GM12801 (cell line): ENCODE results near the gene CARD19.

ENCODE experiments used
- TF ChIP-seq, protein P1 (sequence below): IDR thresholded peaks from one replicate; pipeline ENCODE4 v1.5.1; 2011; ENCODE audit warnings: control low read depth; ENCODE audit not compliant: insufficient read length; ENCODE audit errors: extremely low read depth

The CARD19 gene

DNA sequence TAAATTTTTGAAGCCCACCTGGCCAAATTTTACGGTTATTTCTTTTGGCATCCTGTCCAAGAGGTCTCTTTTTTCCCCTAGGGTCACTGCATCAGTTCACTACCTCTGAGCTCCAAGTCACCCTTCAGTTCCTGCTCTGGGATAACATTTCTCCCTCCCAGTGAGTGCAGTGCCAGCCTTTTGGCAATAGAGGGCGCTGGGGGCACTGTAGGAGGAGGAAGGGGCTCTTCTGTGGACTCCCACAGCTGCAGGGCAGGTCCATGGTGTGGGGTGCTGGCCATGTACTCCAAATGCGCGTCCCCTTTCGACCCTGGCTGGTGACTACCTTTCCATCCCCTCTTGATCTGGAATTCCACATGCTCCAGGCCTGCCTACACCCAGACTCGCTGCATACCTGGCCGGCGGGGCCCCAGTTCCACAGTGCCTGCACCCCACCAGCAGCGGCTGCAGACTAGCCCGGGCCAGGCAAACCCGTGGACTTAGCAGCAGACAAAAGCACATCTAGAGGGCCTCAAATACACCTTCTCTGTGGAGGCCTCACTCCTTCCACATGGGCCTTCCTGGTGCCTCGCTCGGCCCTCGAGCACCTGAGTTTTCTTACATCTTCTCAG, 58.4 kb downstream of the CARD19 start:
- TF ChIP-seq, protein P1, sequence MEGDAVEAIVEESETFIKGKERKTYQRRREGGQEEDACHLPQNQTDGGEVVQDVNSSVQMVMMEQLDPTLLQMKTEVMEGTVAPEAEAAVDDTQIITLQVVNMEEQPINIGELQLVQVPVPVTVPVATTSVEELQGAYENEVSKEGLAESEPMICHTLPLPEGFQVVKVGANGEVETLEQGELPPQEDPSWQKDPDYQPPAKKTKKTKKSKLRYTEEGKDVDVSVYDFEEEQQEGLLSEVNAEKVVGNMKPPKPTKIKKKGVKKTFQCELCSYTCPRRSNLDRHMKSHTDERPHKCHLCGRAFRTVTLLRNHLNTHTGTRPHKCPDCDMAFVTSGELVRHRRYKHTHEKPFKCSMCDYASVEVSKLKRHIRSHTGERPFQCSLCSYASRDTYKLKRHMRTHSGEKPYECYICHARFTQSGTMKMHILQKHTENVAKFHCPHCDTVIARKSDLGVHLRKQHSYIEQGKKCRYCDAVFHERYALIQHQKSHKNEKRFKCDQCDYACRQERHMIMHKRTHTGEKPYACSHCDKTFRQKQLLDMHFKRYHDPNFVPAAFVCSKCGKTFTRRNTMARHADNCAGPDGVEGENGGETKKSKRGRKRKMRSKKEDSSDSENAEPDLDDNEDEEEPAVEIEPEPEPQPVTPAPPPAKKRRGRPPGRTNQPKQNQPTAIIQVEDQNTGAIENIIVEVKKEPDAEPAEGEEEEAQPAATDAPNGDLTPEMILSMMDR, result no peak

DNA sequence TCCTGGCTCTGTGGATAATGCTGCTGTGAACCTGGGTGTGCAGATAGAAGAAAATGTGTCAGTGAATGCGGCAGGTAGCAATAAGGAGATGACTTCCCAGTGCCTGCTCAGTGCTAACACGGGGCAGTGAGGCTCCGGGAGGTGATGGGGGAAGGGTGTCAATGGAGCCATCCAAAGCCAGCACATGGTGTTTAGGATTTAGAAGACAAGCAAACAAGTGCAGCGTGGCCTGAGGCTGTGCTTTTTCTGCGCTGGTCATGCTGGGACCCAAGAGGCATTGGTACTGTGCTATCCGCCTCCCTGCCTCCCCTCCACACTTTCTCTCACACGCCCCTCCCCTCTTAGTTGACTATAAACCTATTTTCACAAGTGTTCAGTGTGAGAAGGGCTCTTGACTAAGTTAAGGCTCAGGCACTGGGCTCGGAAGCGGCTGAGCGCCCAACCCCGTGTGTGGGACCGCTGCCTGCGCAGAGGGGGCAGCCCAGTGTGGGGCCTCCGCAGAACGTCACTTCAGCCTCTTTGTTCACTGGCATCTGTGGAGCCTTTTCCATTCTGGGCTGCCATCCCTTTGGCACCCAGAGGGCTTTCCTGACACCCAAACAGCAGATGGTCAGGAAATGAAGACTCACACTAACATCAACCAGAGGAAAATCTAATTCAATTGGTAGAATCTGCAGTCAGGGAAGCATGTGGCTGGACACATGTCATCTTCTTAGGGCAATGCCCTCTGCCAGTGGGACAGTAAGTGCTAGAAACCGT, 59.9 kb downstream of the CARD19 start:
- TF ChIP-seq, protein P1, result no peak

DNA sequence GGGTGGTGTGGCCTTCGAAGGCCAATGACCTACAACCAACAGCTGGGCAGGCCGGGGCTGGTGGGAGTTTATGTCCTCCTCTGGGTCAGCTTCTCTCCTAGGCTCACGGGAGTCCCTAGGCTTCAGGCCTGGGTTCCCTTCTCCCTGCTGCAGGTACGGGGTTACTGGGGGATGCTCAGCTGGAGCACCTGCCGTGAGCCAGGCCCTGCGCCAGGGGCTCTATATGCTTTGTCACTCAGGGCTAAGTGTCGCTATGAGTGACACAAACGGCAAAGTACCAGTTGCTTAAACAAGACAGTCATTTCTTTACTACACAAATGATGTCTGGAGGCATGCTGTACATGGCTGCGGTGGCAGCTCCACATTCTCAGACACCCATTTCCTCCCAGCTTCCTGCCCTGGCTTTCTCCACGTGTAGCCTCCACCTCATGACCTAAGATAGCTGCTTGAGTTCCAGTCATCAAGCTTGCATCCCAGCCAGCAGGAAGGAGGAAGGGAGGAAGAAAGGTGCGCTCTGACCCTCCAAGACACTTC, 60.5 kb downstream of the CARD19 start:
- TF ChIP-seq, protein P1, result no peak

DNA sequence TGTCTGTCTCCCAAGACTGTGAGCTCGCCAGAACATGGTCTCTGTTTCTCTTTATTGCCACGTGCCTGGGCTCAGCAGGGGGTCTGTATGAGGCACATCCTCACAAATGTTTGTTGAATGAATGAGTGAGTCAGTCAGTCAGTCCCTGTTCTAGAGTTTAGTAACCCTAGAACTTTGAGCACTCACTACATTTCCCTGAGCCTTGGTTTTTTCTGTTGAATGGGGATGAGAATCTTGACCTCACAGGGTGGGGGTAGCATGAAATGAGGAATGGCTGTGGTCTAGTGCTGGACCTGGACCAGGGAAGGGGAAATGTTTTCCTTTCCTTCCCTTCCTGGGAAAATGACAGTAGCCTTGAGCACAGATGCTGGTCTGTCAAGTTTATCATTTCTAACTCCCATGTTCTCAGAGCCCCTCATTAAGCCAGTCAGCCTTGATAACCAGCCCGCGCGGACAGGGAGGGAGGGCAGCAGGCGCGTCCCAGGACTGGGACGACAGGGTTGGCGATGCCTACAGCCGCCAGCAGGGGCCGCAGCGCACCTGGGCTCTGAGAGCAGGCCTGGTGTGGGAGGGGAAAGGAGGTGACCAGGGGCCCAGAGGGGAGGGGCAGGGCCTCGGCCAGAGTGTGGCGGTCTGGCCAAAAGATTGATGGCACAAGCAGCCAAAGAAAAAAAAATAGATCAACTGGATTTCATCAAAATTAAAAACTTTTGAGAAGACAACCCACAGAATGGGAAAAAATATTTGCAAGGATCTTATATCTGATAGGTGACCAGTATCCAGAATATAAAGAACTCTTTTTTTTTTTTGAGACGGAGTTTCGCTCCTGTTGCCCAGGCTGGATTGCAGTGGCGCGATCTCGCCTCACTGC, 63.8 kb downstream of the CARD19 start:
- TF ChIP-seq, protein P1, result no peak

DNA sequence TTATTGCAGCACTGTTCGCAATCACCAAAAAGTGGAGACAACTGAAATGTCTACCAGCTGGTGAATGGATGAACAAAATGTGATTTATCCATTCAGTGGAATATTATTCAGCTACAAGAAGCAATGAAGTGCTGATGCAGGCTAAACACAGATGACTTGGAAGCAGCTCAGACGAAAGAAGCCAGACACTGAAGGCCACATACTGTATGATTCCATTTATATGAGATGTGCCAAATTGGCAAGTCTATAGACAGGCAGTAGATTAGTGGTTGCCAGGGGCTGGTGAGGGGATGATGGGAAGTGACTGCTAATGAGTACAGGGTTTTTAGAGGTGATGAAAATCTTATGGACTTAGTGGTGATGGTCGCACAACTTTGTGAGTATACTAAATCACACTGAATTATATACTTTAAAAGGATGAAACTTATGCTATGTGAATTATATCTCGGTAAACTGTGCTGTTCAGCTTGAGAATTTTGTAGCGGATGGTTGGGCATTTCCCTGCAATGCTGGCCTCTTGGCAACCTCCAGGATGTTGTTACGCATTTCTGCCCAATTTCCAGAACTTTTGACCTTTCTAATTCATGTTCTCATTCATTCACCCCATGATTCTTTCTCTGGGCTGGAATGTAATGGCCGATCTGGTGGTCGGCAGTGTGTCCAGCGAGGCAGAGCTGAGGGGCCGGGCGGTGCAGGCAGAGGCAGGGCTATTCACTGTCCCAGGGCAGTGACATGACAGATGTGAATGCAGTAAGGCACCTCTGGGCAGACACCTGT, 66.0 kb downstream of the CARD19 start:
- TF ChIP-seq, protein P1, result no peak
